ENCODE results near the gene CACNA1D.

CACNA1D gene

DNA sequence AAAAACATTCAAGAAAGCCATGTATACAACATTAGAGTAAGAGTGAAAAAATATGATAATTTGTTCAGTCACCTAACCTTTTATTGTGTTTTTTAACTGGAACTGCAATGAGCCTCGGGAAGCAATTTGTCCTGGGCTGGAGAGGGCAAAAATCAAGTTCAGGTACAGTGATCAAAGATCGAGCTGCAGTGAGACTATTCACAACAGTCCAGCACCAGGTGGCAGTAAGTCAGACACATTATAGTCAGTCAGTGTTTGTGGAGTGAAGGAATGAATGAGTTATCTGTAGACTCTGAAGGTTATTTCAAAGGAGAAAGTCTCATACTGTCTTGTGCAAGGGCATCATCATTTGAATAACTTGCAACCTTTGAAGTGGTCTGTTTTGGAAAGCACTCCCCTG is 235.2 kb downstream of the CACNA1D start:
- Histone ChIP-seq H3K36me3 (ENCODE audit: control insufficient read depth in 2 of 2, insufficient read depth in 2 of 2, low read length in 2 of 2) (no peaks in the 10 kb centered on the region), H3K27ac (ENCODE audit: low read depth in 2 of 2, low read length in 2 of 2) (no peak overlapping the region), H3K27me3 (ENCODE audit: control insufficient read depth in 2 of 2, insufficient read depth in 2 of 2, low read length in 2 of 2) (no peaks in the 10 kb centered on the region), H3K9ac (ENCODE audit: low read depth in 1 of 2, low read length in 2 of 2) (no peak overlapping the region), H3K4me1 (ENCODE audit: control insufficient read depth in 2 of 2, insufficient read depth in 2 of 2, low read length in 2 of 2) (peaks cover 0 to 3% of the 10 kb centered on the region in 2 donors), H3K4me3 (ENCODE audit: low read length in 2 of 2) (no peak overlapping the region), H3K9me3 (ENCODE audit: control insufficient read depth in 2 of 2, low read length in 2 of 2) (no peaks in the 10 kb centered on the region)

DNA sequence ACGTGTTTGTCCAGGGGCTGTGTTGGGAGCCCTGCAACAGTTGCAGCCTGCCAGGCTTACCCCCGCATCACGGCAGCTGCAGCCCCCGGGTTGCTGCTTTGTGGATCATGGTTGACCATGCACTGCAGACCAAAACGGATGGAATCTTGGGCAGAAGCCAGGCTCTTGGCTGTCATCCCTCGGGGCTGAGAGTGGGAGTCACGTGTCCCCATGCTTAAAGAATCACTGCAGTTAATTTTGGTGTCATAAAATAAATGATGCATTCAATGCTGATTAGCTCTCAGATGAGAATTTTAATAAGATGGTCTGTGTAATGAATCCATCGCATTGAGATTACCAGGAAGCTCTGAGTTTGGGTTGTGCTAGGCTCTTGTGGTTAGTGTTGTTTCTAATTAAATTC is 236.2 kb downstream of the CACNA1D start:
- no peaks in the 10 kb centered on the region for H3K27me3 ChIP-seq (ENCODE audit: control insufficient read depth in 2 of 2, insufficient read depth in 2 of 2, low read length in 2 of 2)
- no peaks in the 10 kb centered on the region for H3K36me3 ChIP-seq (ENCODE audit: control insufficient read depth in 2 of 2, insufficient read depth in 2 of 2, low read length in 2 of 2)
- H3K4me1 ChIP-seq (ENCODE audit: control insufficient read depth in 2 of 2, insufficient read depth in 2 of 2, low read length in 2 of 2): no peaks in the 10 kb centered on the region
- H3K9me3 ChIP-seq (ENCODE audit: control insufficient read depth in 2 of 2, low read length in 2 of 2): no peaks in the 10 kb centered on the region
- no peak overlapping the region for H3K9ac ChIP-seq (ENCODE audit: low read depth in 1 of 2, low read length in 2 of 2)
- H3K27ac ChIP-seq (ENCODE audit: low read depth in 2 of 2, low read length in 2 of 2): no peak overlapping the region
- H3K4me3 ChIP-seq (ENCODE audit: low read length in 2 of 2): no peak overlapping the region

DNA sequence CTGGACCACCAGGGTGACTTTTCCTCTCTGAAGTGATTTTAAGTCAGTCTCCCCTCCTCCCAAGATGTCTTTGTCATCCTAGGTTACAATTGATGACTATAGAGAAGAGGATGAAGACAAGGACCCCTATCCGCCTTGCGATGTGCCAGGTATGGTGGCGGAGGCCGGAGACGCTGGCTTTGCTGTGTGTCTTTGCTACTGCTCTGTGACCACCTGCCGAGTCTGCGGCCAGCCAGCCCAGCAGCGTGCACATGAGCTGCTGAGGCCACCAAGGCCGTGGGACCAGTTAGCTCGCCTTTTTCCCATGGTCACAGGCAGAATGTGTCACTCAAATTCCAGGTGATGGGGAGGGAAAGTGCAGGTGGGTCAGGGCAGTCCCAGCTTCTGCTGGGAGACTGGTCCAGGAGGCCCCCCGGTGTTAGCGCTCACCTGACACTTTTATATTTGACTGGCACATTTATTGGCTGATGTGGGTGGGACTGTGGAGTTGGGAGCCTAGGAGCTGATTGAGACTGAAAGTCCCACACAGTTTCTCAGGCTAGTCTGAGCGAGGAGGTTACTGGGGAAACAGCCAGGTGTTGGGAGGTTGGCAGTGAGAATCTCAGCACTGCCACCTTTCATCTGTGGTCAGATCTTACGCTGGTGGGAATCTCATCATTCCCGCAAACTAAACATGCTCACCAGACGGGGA is 237.7 kb downstream of the CACNA1D start:
- Histone ChIP-seq H3K9ac (ENCODE audit: low read depth in 1 of 2, low read length in 2 of 2) (no peak overlapping the region), H3K4me1 (ENCODE audit: control insufficient read depth in 2 of 2, insufficient read depth in 2 of 2, low read length in 2 of 2) (no peaks in the 10 kb centered on the region), H3K27me3 (ENCODE audit: control insufficient read depth in 2 of 2, insufficient read depth in 2 of 2, low read length in 2 of 2) (no peaks in the 10 kb centered on the region), H3K36me3 (ENCODE audit: control insufficient read depth in 2 of 2, insufficient read depth in 2 of 2, low read length in 2 of 2) (no peaks in the 10 kb centered on the region), H3K4me3 (ENCODE audit: low read length in 2 of 2) (no peak overlapping the region), H3K9me3 (ENCODE audit: control insufficient read depth in 2 of 2, low read length in 2 of 2) (no peaks in the 10 kb centered on the region), H3K27ac (ENCODE audit: low read depth in 2 of 2, low read length in 2 of 2) (no peak overlapping the region)

DNA sequence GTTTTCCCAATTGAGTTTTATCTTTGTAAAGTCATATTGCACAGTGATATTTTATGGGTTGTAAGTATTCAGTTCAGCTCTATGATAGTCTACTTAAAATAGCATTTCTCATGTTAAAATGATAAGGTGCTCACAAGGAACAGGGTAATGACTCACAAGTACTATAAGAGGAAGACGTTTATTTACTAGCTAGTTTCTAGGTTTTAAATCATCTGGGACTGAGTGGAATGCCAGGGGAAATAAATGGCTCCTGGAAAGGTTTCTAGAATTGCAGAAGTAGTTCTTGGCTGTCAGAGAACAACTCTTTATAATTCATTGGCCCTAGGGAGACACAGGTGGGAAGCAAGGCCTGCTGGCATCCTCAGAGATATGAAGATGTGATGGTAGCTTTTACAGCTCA is 239.0 kb downstream of the CACNA1D start:
- Histone ChIP-seq H3K27me3 (ENCODE audit: control insufficient read depth in 2 of 2, insufficient read depth in 2 of 2, low read length in 2 of 2) (no peaks in the 10 kb centered on the region), H3K4me3 (ENCODE audit: low read length in 2 of 2) (no peak overlapping the region), H3K9ac (ENCODE audit: low read depth in 1 of 2, low read length in 2 of 2) (no peak overlapping the region), H3K9me3 (ENCODE audit: control insufficient read depth in 2 of 2, low read length in 2 of 2) (no peaks in the 10 kb centered on the region), H3K36me3 (ENCODE audit: control insufficient read depth in 2 of 2, insufficient read depth in 2 of 2, low read length in 2 of 2) (no peaks in the 10 kb centered on the region), H3K4me1 (ENCODE audit: control insufficient read depth in 2 of 2, insufficient read depth in 2 of 2, low read length in 2 of 2) (no peaks in the 10 kb centered on the region), H3K27ac (ENCODE audit: low read depth in 2 of 2, low read length in 2 of 2) (no peak overlapping the region)

DNA sequence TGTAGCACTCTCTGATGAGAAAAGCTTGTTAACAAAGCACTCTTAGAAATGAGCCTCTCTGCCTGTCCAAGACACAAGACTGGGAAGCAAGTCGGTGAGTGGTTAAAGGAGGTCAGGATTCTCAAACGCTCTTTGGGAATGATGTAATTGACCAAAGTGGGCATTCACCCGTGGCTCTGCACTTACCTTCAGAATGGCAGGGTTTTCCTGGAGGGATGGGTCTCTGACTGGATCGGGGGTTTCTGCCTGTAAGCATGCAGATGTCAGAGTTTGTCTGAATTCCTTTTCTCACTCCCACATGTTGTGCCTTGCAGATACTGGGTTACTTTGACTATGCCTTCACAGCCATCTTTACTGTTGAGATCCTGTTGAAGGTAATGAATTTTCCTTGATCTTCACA is 245.6 kb downstream of the CACNA1D start:
- H3K4me3 ChIP-seq (ENCODE audit: low read length in 2 of 2): no peak overlapping the region
- H3K9me3 ChIP-seq (ENCODE audit: control insufficient read depth in 2 of 2, low read length in 2 of 2): no peaks in the 10 kb centered on the region
- H3K4me1 ChIP-seq (ENCODE audit: control insufficient read depth in 2 of 2, insufficient read depth in 2 of 2, low read length in 2 of 2): no peaks in the 10 kb centered on the region
- H3K27me3 ChIP-seq (ENCODE audit: control insufficient read depth in 2 of 2, insufficient read depth in 2 of 2, low read length in 2 of 2): no peaks in the 10 kb centered on the region
- H3K27ac ChIP-seq (ENCODE audit: low read depth in 2 of 2, low read length in 2 of 2): no peak overlapping the region
- no peaks in the 10 kb centered on the region for H3K36me3 ChIP-seq (ENCODE audit: control insufficient read depth in 2 of 2, insufficient read depth in 2 of 2, low read length in 2 of 2)
- no peak overlapping the region for H3K9ac ChIP-seq (ENCODE audit: low read depth in 1 of 2, low read length in 2 of 2)

DNA sequence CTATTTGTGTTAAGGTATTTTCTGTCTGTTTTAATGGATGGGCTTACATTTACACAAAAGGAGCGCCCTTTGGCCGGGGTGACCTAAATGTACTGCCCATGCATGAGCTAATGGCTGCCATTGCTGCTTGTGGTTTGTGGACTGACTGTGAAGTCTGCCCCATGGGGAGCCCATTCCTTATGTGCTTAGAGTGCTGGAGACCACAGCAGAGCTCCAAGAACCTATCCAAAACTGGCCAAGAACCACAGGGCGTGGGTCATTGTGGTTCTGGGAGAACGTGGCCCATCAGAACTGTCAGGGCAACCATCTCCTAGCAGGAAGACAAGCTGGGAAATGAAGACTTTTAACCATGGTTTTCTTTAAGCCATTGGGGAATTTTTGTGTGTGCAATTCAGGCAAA is 246.5 kb downstream of the CACNA1D start:
- Histone ChIP-seq H3K27ac (ENCODE audit: low read depth in 2 of 2, low read length in 2 of 2) (no peak overlapping the region), H3K4me1 (ENCODE audit: control insufficient read depth in 2 of 2, insufficient read depth in 2 of 2, low read length in 2 of 2) (no peaks in the 10 kb centered on the region), H3K36me3 (ENCODE audit: control insufficient read depth in 2 of 2, insufficient read depth in 2 of 2, low read length in 2 of 2) (no peaks in the 10 kb centered on the region), H3K9ac (ENCODE audit: low read depth in 1 of 2, low read length in 2 of 2) (no peak overlapping the region), H3K27me3 (ENCODE audit: control insufficient read depth in 2 of 2, insufficient read depth in 2 of 2, low read length in 2 of 2) (no peaks in the 10 kb centered on the region), H3K4me3 (ENCODE audit: low read length in 2 of 2) (no peak overlapping the region), H3K9me3 (ENCODE audit: control insufficient read depth in 2 of 2, low read length in 2 of 2) (no peaks in the 10 kb centered on the region)

DNA sequence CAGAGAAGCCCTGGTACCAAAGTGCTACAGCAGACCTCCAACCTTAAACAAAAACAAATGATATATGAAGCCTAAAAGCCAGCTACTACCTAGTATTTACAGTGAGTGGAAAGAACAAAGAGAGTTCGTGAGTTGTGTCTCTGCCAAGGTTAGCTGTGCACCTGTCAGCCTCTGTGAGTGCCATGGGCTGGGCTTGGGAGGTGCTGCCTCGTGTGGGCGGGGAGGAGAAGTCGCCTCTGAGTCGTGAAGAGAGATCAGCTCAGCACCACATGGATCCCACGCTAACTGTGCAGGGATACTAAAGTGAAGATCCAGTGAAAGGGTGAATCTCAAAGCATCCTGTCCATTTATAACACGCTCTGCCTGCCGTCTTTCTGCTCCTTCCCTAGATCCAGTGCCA is 249.9 kb downstream of the CACNA1D start:
- H3K4me3 ChIP-seq (ENCODE audit: low read length in 2 of 2): no peak overlapping the region
- no peak overlapping the region for H3K27ac ChIP-seq (ENCODE audit: low read depth in 2 of 2, low read length in 2 of 2)
- no peaks in the 10 kb centered on the region for H3K27me3 ChIP-seq (ENCODE audit: control insufficient read depth in 2 of 2, insufficient read depth in 2 of 2, low read length in 2 of 2)
- no peaks in the 10 kb centered on the region for H3K36me3 ChIP-seq (ENCODE audit: control insufficient read depth in 2 of 2, insufficient read depth in 2 of 2, low read length in 2 of 2)
- no peaks in the 10 kb centered on the region for H3K4me1 ChIP-seq (ENCODE audit: control insufficient read depth in 2 of 2, insufficient read depth in 2 of 2, low read length in 2 of 2)
- H3K9ac ChIP-seq (ENCODE audit: low read depth in 1 of 2, low read length in 2 of 2): no peak overlapping the region
- no peaks in the 10 kb centered on the region for H3K9me3 ChIP-seq (ENCODE audit: control insufficient read depth in 2 of 2, low read length in 2 of 2)

DNA sequence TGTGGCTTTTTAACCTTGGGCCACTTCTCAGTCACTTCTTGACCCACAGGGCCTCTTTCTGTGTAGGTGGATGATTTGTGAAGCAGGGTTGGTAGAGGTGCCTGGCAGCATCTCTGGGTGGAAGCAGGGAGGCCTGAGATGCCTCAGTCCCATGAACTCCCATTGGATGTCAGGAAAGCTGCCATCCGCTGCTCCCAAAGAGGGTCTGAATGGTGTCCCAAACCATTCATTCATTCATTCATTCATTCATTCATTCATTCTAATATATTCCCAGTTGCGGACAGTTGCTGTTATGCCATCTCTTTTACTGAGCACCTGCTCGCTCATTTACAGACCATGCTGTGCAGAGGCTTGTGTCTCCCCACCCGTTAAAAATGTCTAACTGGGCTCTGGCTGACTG is 253.1 kb downstream of the CACNA1D start:
- H3K27ac ChIP-seq (ENCODE audit: low read depth in 2 of 2, low read length in 2 of 2): no peak overlapping the region
- H3K4me1 ChIP-seq (ENCODE audit: control insufficient read depth in 2 of 2, insufficient read depth in 2 of 2, low read length in 2 of 2): no peaks in the 10 kb centered on the region
- H3K9ac ChIP-seq (ENCODE audit: low read depth in 1 of 2, low read length in 2 of 2): no peak overlapping the region
- no peaks in the 10 kb centered on the region for H3K9me3 ChIP-seq (ENCODE audit: control insufficient read depth in 2 of 2, low read length in 2 of 2)
- no peak overlapping the region for H3K4me3 ChIP-seq (ENCODE audit: low read length in 2 of 2)
- no peaks in the 10 kb centered on the region for H3K27me3 ChIP-seq (ENCODE audit: control insufficient read depth in 2 of 2, insufficient read depth in 2 of 2, low read length in 2 of 2)
- H3K36me3 ChIP-seq (ENCODE audit: control insufficient read depth in 2 of 2, insufficient read depth in 2 of 2, low read length in 2 of 2): no peaks in the 10 kb centered on the region

DNA sequence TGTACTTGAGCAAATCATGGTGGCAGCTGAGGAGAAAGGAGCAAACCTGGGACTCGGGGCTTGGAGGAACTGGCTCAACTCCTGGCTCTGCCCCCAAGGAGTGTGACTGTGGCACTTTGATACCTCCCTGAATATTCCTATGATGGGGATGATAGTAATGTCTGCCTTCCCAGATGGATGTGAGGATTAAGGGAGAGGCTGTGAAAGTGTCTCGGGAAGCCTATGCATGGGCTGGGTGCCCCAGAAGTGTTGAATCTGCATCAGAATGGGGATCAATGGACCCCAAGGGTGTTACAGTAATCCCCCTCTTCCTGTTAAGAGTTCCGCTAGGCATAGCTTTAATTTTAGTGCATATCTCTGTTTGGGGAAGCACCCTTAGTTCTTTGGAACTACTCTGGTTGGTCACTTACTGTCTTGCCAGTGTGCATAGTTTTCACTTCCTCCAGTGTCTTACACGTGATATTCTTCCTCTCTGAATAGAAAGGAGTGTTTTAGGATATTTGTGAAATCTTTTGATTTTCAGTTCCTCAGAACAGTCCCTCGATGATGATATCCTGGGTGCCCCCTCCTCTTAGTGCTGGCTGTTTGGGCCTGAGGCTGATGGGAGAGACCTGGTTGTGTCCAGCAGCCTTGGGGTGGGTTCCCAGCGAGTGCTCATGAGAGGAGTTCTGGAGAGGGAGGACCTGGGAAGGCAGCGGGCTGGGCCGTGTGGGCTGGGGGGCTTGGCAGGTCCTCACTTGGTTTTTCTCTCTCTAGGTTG is 254.3 kb downstream of the CACNA1D start:
- Histone ChIP-seq H3K36me3 (ENCODE audit: control insufficient read depth in 2 of 2, insufficient read depth in 2 of 2, low read length in 2 of 2) (no peaks in the 10 kb centered on the region), H3K9me3 (ENCODE audit: control insufficient read depth in 2 of 2, low read length in 2 of 2) (no peaks in the 10 kb centered on the region), H3K27ac (ENCODE audit: low read depth in 2 of 2, low read length in 2 of 2) (peak overlapping the region in 1 of 2 donors; percentile 16), H3K9ac (ENCODE audit: low read depth in 1 of 2, low read length in 2 of 2) (no peak overlapping the region), H3K27me3 (ENCODE audit: control insufficient read depth in 2 of 2, insufficient read depth in 2 of 2, low read length in 2 of 2) (no peaks in the 10 kb centered on the region), H3K4me1 (ENCODE audit: control insufficient read depth in 2 of 2, insufficient read depth in 2 of 2, low read length in 2 of 2) (no peaks in the 10 kb centered on the region), H3K4me3 (ENCODE audit: low read length in 2 of 2) (no peak overlapping the region)

DNA sequence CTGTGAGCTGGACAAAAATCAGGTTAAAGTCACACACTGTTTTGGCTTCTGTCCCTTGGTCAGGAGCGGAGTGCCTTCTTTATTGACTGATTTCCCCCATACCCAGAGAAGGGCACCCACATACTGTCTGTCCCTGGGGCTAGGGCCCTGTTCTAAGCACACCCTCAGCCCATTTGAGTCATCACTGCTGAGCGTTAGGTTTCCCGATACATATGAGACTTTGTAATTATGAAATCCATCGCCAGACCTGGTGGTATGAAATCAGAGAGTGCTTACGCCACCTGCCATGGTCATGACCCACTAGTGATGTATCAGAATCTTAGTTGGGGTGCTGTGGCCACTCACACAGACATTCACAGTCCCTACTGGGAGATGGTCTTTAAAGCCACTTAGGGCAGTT is 255.0 kb downstream of the CACNA1D start:
- Histone ChIP-seq H3K36me3 (ENCODE audit: control insufficient read depth in 2 of 2, insufficient read depth in 2 of 2, low read length in 2 of 2) (no peaks in the 10 kb centered on the region), H3K27ac (ENCODE audit: low read depth in 2 of 2, low read length in 2 of 2) (peak overlapping the region in 1 of 2 donors; percentile 16), H3K9me3 (ENCODE audit: control insufficient read depth in 2 of 2, low read length in 2 of 2) (no peaks in the 10 kb centered on the region), H3K27me3 (ENCODE audit: control insufficient read depth in 2 of 2, insufficient read depth in 2 of 2, low read length in 2 of 2) (no peaks in the 10 kb centered on the region), H3K9ac (ENCODE audit: low read depth in 1 of 2, low read length in 2 of 2) (no peak overlapping the region), H3K4me1 (ENCODE audit: control insufficient read depth in 2 of 2, insufficient read depth in 2 of 2, low read length in 2 of 2) (no peaks in the 10 kb centered on the region), H3K4me3 (ENCODE audit: low read length in 2 of 2) (no peak overlapping the region)
